Stomach (tissue), 9 donors: Measurements from ENCODE around the gene USP11. TPM values are rescaled to one million over a fixed set of nuclear protein-coding genes. Genes with fewer than 3 reads are reported as not detected.

Experiments
- DNase-seq, 2 donors: peaks; one replicate each; pipeline versions ENCODE4 v3.0.0 to v3.0.0-alpha.2; 2013 to 2019
- H3K27ac ChIP-seq, 5 donors: fragments of 200-600 bp in 4 of 5; sonication (generic) in 4 of 5; one replicate each; pipeline ENCODE4 v1.5.1; 2013 to 2019; ENCODE audit warnings: mild to moderate bottlenecking in 1 of 5, moderate library complexity in 1 of 5
- H3K27me3 ChIP-seq, 3 donors: fragments of 200-600 bp; sonication (generic); one replicate each; pipeline ENCODE4 v1.5.1; 2017 to 2019; ENCODE audit warnings: mixed run types in 1 of 3
- H3K36me3 ChIP-seq, 4 donors: fragments of 200-600 bp; sonication (generic); 1 replicate in 3 of 4; 2 replicates in 1 of 4; pipeline ENCODE4 v1.5.1; 2016 to 2019
- H3K4me1 ChIP-seq, 4 donors: fragments of 200-600 bp; sonication (generic); one replicate each; pipeline ENCODE4 v1.5.1; 2016 to 2019
- H3K4me3 ChIP-seq, 4 donors: fragments of 200-600 bp; sonication (generic) in 3 of 4; one replicate each; pipeline ENCODE4 v1.5.1; 2016 to 2019; ENCODE audit warnings: mild to moderate bottlenecking in 1 of 4
- H3K9me3 ChIP-seq, 4 donors: fragments of 200-600 bp; sonication (generic); one replicate each; pipeline ENCODE4 v1.5.1; 2016 to 2019
- CTCF ChIP-seq, 7 experiments: fragments of 450-650 bp in 4 of 7; fragments of 200-600 bp in 3 of 7; sonication (generic) in 3 of 7; IDR thresholded peaks; one replicate each; pipeline ENCODE4 v1.5.1; 2016 to 2019; ENCODE audit warnings: antibody characterized with exemption in 7 of 7, control low read depth in 2 of 7, mild to moderate bottlenecking in 1 of 7
- EP300 ChIP-seq: sonication (generic); formaldehyde crosslinking; IDR thresholded peaks from one replicate; pipeline ENCODE4 v1.6.1; 2017; ENCODE audit warnings: antibody characterized with exemption
- POLR2A ChIP-seq, 4 donors: fragments of 450-650 bp; IDR thresholded peaks; one replicate each; pipeline ENCODE4 v1.6.1; 2016; ENCODE audit warnings: antibody characterized with exemption in 4 of 4, control low read depth in 2 of 4, mild to moderate bottlenecking in 1 of 4, moderate library complexity in 1 of 4
- POLR2AphosphoS5 ChIP-seq, 3 donors: sonication (generic); formaldehyde crosslinking; IDR thresholded peaks; one replicate each; pipeline ENCODE4 v1.6.1; 2016; ENCODE audit warnings: antibody characterized with exemption in 3 of 3
- WGBS, 5 donors: extraction: QIAGEN DNeasy Blood & Tissue Kit in 3 of 5; methylation state at CpG; one replicate each; pipeline versions ENCODE4 v1.1.5 to v1.1.7; 2013 to 2018; 5-methylcytosine and 5-hydroxymethylcytosine counted together
- intact Hi-C: fragments of 100-400 bp; cut with DNase I; formaldehyde crosslinking; loops from one replicate; pipeline ENCODE4 v1.15.1; 2023; ENCODE audit warnings: low total_unique reads
- polyA plus RNA-seq, 3 donors: library from polyadenylated mRNA; stranded (reverse); fragments of 200-250 nt; gene quantifications; one replicate each; pipeline ENCODE4 v1.2.3, GENCODE V29; 2013
- total RNA-seq, 5 donors: library from RNA; depleted of rRNA; stranded (reverse); fragments of >200 nt; gene quantifications; one replicate each; pipeline versions ENCODE4 v1.1.0 to v1.2.3, GENCODE V29; 2014 to 2016
- donor health status: healthy with polysubstance abuse.
- donor health status: Bipolar disorder and iron deficiency.
- donor health status: healthy.

USP11 gene
- total and polyA plus RNA-seq, 8 donors = 6.4 to 52.3 (median 17.5) TPM

GRCh38 chrX:47245156-47245555 is 12.3 kb downstream of the USP11 start:
- Histone ChIP-seq H3K27ac (no peak overlapping the region), H3K4me3 (no peak overlapping the region), H3K27me3 (peaks cover 0 to 14% (median 0%) of the 10 kb centered on the region in 3 donors), H3K9me3 (no peaks in the 10 kb centered on the region), H3K4me1 (no peaks in the 10 kb centered on the region), H3K36me3 (peaks cover 19 to 84% (median 66%) of the 10 kb centered on the region in 4 donors)
- DNase-seq = no peak
- intact Hi-C loops = no loop called here
- 87 to 96% (median 93%) methylated on average over 8 to 10 of the region's 10 CpGs for WGBS, 5 donors
- no peak for TF ChIP-seq EP300
- TF ChIP-seq CTCF (IDR thresholded peaks at IDR 0.05) = no peak
- TF ChIP-seq POLR2A (IDR thresholded peaks at IDR 0.05) = no peak
- no peak for TF ChIP-seq POLR2AphosphoS5 (IDR thresholded peaks at IDR 0.05)

- Histone ChIP-seq H3K36me3 (peaks cover 15 to 61% (median 43%) of the 10 kb centered on the region in 4 donors), H3K27me3 (peaks cover 0 to 10% (median 0%) of the 10 kb centered on the region in 3 donors), H3K9me3 (peaks cover 0 to under 1% (median under 1%) of the 10 kb centered on the region in 4 donors), H3K27ac (no peak overlapping the region), H3K4me3 (no peak overlapping the region), H3K4me1 (no peaks in the 10 kb centered on the region)
- 69 to 83% (median 74%) methylated on average over 18 to 23 of the region's 23 CpGs for WGBS, 5 donors
- no peak for DNase-seq
- intact Hi-C loops = no loop called here
- TF ChIP-seq POLR2A (IDR thresholded peaks at IDR 0.05) = no peak
- no peak for TF ChIP-seq CTCF (IDR thresholded peaks at IDR 0.05)
- no peak for TF ChIP-seq POLR2AphosphoS5 (IDR thresholded peaks at IDR 0.05)
- no peak for TF ChIP-seq EP300
These were observed 14.6 kb downstream of the USP11 start for GRCh38 chrX:47247206-47247998.

- Histone ChIP-seq H3K4me1 (no peaks in the 10 kb centered on the region), H3K9me3 (peaks cover 0 to 6% (median 3%) of the 10 kb centered on the region in 4 donors), H3K27me3 (peaks cover 0 to 5% (median 0%) of the 10 kb centered on the region in 3 donors), H3K36me3 (peaks cover 10 to 56% (median 39%) of the 10 kb centered on the region in 4 donors), H3K4me3 (no peak overlapping the region), H3K27ac (no peak overlapping the region)
- DNase-seq = no peak
- WGBS, 5 donors = 53 to 73% (median 71%) methylated on average over 13 of the region's 13 CpGs
- intact Hi-C loops = no loop called here
- no peak for TF ChIP-seq POLR2A (IDR thresholded peaks at IDR 0.05)
- no peak for TF ChIP-seq EP300
- TF ChIP-seq POLR2AphosphoS5 (IDR thresholded peaks at IDR 0.05) = no peak
- no peak for TF ChIP-seq CTCF (IDR thresholded peaks at IDR 0.05)
These were observed 15.2 kb downstream of the USP11 start for GRCh38 chrX:47247999-47248320.

GRCh38 chrX:47248576-47248975 is 15.8 kb downstream of the USP11 start:
- intact Hi-C loops = no loop called here
- Histone ChIP-seq H3K27me3 (peaks cover 0 to 5% (median 0%) of the 10 kb centered on the region in 3 donors), H3K27ac (no peak overlapping the region), H3K36me3 (peaks cover 10 to 50% (median 34%) of the 10 kb centered on the region in 4 donors), H3K4me1 (no peaks in the 10 kb centered on the region), H3K4me3 (no peak overlapping the region), H3K9me3 (peaks cover 0 to 12% (median 6%) of the 10 kb centered on the region in 4 donors)
- TF ChIP-seq POLR2A (IDR thresholded peaks at IDR 0.05) (no peak), CTCF (IDR thresholded peaks at IDR 0.05) (no peak)
- whole genome bisulfite sequencing, 5 donors = 84 to 97% (median 88%) methylated on average over 5 to 6 of the region's 6 CpGs
- no peak for DNase-seq
